ENCODE results near the gene GSTM2. TPM values are rescaled to one million over a fixed set of nuclear protein-coding genes. Genes with fewer than 3 reads are reported as not detected.

Gene GSTM2
- total RNA-seq, 4 donors from 2014 or later: 10.4 to 93.7 (median 42.2) TPM

GRCh38 chr1:109713636-109714035, 45.8 kb downstream of the GSTM2 start:
- TF ChIP-seq, protein P1, sequence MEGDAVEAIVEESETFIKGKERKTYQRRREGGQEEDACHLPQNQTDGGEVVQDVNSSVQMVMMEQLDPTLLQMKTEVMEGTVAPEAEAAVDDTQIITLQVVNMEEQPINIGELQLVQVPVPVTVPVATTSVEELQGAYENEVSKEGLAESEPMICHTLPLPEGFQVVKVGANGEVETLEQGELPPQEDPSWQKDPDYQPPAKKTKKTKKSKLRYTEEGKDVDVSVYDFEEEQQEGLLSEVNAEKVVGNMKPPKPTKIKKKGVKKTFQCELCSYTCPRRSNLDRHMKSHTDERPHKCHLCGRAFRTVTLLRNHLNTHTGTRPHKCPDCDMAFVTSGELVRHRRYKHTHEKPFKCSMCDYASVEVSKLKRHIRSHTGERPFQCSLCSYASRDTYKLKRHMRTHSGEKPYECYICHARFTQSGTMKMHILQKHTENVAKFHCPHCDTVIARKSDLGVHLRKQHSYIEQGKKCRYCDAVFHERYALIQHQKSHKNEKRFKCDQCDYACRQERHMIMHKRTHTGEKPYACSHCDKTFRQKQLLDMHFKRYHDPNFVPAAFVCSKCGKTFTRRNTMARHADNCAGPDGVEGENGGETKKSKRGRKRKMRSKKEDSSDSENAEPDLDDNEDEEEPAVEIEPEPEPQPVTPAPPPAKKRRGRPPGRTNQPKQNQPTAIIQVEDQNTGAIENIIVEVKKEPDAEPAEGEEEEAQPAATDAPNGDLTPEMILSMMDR (IDR thresholded peaks at IDR 0.05): no peak
- no peak for TF ChIP-seq EP300 (IDR thresholded peaks at IDR 0.05)
- TF ChIP-seq POLR2A (IDR thresholded peaks at IDR 0.05): no peak
- no peak for TF ChIP-seq POLR2AphosphoS5 (IDR thresholded peaks at IDR 0.05)
- no peak for ATAC-seq
- Histone ChIP-seq H3K27ac (no peak overlapping the region), H3K4me3 (no peak overlapping the region), H3K9me3 (peaks cover 0 to 7% (median 0%) of the 10 kb centered on the region in 3 donors), H3K36me3 (no peaks in the 10 kb centered on the region), H3K4me1 (peaks cover 0 to 5% (median 0%) of the 10 kb centered on the region in 3 donors), H3K27me3 (no peaks in the 10 kb centered on the region)
- 76 to 83% methylated on average over 1 to 2 of the region's 5 CpGs for WGBS, 2 donors (ENCODE audit: low coverage in 1 of 2)

DNA sequence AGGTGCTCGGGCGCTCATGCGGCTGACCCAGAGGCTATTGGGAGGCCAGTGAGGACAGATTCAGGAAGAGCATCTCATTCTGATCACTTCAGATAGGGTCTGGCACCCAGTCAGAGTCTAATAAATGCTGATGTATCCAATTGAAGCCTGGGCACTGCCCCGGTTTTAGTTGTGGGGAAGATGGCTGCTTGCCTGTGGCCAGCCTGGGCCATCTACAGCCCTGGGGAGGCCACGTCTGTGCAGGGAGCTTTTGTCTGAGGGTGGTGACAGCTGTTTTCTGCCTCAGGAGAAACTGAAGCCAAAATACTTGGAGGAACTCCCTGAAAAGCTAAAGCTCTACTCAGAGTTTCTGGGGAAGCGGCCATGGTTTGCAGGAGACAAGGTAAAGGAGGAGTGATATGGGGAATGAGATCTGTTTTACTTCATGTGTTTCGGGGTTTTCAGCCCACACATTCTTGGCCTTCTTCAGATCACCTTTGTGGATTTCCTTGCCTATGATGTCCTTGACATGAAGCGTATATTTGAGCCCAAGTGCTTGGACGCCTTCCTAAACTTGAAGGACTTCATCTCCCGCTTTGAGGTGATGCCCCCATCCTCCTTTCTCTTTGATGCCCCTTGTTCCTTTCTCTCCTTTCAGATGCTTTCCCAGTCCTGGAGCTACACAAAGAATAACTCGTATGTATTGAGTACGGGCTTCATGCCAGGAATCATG, 47.0 kb downstream of the GSTM2 start:
- TF ChIP-seq, protein P1 (IDR thresholded peaks at IDR 0.05): no peak
- TF ChIP-seq EP300 (IDR thresholded peaks at IDR 0.05): no peak
- no peak for TF ChIP-seq POLR2A (IDR thresholded peaks at IDR 0.05)
- TF ChIP-seq POLR2AphosphoS5 (IDR thresholded peaks at IDR 0.05): no peak
- Histone ChIP-seq H3K9me3 (no peaks in the 10 kb centered on the region), H3K4me3 (no peak overlapping the region), H3K27ac (no peak overlapping the region), H3K27me3 (no peaks in the 10 kb centered on the region), H3K36me3 (no peaks in the 10 kb centered on the region), H3K4me1 (peaks cover 0 to 5% (median 0%) of the 10 kb centered on the region in 3 donors)
- WGBS, 2 donors (ENCODE audit: low coverage in 1 of 2): 58 to 72% methylated on average over 6 to 10 of the region's 12 CpGs
- no peak for ATAC-seq

DNA sequence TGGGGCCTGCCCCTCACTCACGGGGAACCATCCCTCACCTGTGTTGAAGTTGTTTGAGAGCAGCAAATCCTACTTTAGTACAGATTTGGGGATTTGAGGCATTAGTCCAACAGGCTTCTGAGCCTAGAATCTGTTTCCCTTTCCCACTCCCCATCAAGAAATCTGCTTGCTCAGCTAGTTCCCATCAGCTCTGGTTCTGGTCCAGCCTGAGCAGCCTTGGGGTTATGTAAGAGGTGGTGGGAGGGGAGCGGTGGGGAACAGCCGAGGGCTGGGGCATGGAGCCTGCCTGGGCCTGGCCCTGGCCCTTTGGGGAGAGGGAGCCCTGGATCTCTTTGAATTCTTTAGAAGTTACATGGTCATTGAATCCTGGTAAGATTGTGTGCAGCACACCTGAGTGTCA, 48.3 kb downstream of the GSTM2 start:
- Histone ChIP-seq H3K9me3 (no peaks in the 10 kb centered on the region), H3K27ac (no peak overlapping the region), H3K36me3 (no peaks in the 10 kb centered on the region), H3K4me1 (peaks cover 0 to 5% (median 0%) of the 10 kb centered on the region in 3 donors), H3K27me3 (no peaks in the 10 kb centered on the region), H3K4me3 (no peak overlapping the region)
- ATAC-seq: no peak
- WGBS, 2 donors (ENCODE audit: low coverage in 1 of 2): 89% methylated on average over 1 of the region's 3 CpGs; no CpG with 5 or more reads in 1 of the 2 donors
- TF ChIP-seq EP300 (IDR thresholded peaks at IDR 0.05): no peak
- no peak for TF ChIP-seq POLR2AphosphoS5 (IDR thresholded peaks at IDR 0.05)
- TF ChIP-seq, protein P1 (IDR thresholded peaks at IDR 0.05): no peak
- no peak for TF ChIP-seq POLR2A (IDR thresholded peaks at IDR 0.05)

DNA sequence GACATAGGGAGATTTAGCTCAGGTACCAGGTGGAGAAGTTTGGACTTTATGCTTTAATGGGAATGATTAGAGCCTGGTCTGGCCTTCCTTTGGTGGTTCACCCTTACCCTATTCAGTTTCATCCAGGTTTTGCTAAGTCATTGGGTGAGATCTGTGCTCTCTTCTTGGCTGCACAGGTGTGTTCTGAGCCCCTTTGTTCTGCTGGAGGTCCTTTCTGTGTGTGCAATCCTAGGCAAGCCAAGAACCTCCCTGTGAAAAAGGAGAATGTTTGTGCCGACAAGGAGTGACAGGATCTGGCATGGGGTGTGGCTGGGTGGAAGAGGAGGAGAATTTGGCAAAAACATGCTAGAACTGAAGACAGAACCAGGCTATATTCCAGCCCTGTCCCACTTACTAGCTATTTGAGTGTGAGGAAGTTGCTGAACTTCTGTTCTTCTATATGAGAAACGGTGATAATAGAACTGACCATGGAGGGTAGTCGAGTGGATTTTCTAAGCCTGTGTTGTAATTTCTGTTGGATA, 48.8 kb downstream of the GSTM2 start:
- Histone ChIP-seq H3K4me3 (no peak overlapping the region), H3K9me3 (no peaks in the 10 kb centered on the region), H3K27ac (peak overlapping the region in 1 of 4 donors; percentile 8), H3K4me1 (peaks cover 0 to 5% (median 0%) of the 10 kb centered on the region in 3 donors), H3K36me3 (no peaks in the 10 kb centered on the region), H3K27me3 (no peaks in the 10 kb centered on the region)
- WGBS, 2 donors (ENCODE audit: low coverage in 1 of 2): 60% methylated on average over 3 of the region's 3 CpGs; no CpG with 5 or more reads in 1 of the 2 donors
- TF ChIP-seq EP300 (IDR thresholded peaks at IDR 0.05): no peak
- no peak for TF ChIP-seq POLR2A (IDR thresholded peaks at IDR 0.05)
- no peak for TF ChIP-seq POLR2AphosphoS5 (IDR thresholded peaks at IDR 0.05)
- TF ChIP-seq, protein P1 (IDR thresholded peaks at IDR 0.05): no peak
- ATAC-seq: peak; percentile 43

- H3K4me3 ChIP-seq: no peak overlapping the region
- H3K27me3 ChIP-seq: no peaks in the 10 kb centered on the region
- ATAC-seq: no peak
- 80 to 83% methylated on average over 2 to 5 of the region's 5 CpGs for WGBS, 2 donors (ENCODE audit: low coverage in 1 of 2)
- no peaks in the 10 kb centered on the region for H3K4me1 ChIP-seq
- H3K36me3 ChIP-seq: no peaks in the 10 kb centered on the region
- H3K9me3 ChIP-seq: no peaks in the 10 kb centered on the region
- TF ChIP-seq POLR2AphosphoS5 (IDR thresholded peaks at IDR 0.05): no peak
- no peak for TF ChIP-seq EP300 (IDR thresholded peaks at IDR 0.05)
- TF ChIP-seq POLR2A (IDR thresholded peaks at IDR 0.05): no peak
- TF ChIP-seq, protein P1 (IDR thresholded peaks at IDR 0.05): no peak
- H3K27ac ChIP-seq: no peak overlapping the region
Measured at GRCh38 chr1:109717729-109718128, 49.9 kb downstream of the GSTM2 start.
